ENCODE measurements around the gene STX10.

Gene STX10

DNA sequence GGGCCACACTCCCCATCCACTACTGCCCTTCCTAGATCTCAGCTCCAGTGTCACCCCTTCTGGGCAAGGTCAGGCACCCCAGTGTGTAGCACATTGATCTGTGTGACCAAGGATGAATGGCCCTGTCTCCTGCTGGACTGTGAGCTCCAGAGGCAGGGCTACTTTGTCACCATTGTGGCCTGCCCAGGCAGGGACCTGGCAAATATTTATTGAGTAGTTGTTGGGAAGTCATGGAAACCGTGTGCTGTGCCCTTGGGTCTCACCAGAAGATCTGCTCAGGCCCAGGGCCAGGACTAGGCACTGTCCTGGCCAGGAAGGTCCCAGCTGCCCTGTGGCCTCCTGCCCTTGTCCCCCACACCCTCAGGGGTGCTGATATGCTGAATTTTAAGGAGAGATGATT lies 21.6 kb downstream of the STX10 start:
- no peak for DNase-seq (ENCODE audit: low read depth)
- TF ChIP-seq, protein P1, sequence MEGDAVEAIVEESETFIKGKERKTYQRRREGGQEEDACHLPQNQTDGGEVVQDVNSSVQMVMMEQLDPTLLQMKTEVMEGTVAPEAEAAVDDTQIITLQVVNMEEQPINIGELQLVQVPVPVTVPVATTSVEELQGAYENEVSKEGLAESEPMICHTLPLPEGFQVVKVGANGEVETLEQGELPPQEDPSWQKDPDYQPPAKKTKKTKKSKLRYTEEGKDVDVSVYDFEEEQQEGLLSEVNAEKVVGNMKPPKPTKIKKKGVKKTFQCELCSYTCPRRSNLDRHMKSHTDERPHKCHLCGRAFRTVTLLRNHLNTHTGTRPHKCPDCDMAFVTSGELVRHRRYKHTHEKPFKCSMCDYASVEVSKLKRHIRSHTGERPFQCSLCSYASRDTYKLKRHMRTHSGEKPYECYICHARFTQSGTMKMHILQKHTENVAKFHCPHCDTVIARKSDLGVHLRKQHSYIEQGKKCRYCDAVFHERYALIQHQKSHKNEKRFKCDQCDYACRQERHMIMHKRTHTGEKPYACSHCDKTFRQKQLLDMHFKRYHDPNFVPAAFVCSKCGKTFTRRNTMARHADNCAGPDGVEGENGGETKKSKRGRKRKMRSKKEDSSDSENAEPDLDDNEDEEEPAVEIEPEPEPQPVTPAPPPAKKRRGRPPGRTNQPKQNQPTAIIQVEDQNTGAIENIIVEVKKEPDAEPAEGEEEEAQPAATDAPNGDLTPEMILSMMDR (IDR thresholded peaks at IDR 0.05; ENCODE audit: control insufficient read depth, insufficient read depth, low read depth, low read length, missing control alignments): no peak
- H3K4me3 ChIP-seq (ENCODE audit: control insufficient read depth, low read depth, low read length): no peak overlapping the region

DNA sequence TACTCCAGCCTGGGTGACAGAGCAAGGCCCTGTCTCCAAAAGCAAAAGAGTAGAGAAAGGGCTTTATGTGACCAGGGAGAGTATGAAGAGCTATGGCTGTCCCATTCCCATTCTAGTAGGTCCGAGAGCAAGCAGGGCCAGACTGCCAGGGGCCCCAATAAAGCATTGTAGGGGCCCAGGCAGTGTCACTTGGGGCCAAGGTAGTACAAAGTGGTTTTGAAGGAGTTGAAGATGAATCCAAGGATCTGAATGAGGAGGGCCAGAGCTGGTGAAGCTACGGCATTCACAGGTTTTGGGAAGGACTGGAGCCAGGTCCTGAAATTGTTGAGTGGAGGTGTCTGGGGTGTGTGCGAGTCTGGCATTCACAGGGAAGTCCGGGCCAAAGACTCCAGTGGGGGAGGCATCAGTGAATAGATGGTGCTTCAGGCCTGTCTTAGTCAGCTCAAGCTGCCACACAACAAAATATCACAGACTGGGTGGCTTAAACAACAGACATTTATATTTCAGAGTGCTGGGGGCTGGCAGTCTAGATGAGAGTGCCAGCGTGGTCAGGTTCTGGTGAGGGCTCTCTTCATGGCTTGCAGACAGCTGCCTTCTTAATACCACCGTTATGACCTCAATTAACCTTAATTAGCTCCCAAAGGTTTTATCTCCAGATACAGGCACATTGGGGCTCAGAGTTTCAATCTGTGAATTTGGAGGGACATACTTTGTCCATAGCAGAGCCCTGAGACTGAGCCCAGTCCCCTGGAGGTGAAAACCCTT lies 22.2 kb downstream of the STX10 start:
- no peak overlapping the region for H3K4me3 ChIP-seq (ENCODE audit: control insufficient read depth, low read depth, low read length)
- TF ChIP-seq, protein P1 (IDR thresholded peaks at IDR 0.05; ENCODE audit: control insufficient read depth, insufficient read depth, low read depth, low read length, missing control alignments): no peak
- DNase-seq (ENCODE audit: low read depth): no peak

DNA sequence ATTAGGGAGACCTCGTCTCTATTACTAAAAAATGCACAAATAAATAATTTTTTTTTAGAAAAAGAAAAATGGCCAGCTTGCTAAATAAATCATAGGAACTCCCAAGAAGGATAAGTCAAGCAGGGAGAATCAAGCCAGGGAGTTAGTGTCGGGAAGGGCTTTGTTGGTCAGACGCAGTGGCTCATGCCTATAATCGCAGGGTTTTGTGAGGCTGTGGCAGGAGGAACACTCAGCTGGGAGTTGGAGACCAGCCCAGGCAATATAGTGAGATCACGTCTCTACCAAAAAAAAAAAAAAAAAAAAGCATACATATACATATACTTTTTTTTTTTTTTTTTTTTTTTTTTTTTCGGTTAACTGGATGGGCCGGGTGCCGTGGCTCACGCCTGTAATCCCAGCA lies 23.1 kb downstream of the STX10 start:
- no peak for DNase-seq (ENCODE audit: low read depth)
- no peak overlapping the region for H3K4me3 ChIP-seq (ENCODE audit: control insufficient read depth, low read depth, low read length)
- TF ChIP-seq, protein P1 (IDR thresholded peaks at IDR 0.05; ENCODE audit: control insufficient read depth, insufficient read depth, low read depth, low read length, missing control alignments): no peak

DNA sequence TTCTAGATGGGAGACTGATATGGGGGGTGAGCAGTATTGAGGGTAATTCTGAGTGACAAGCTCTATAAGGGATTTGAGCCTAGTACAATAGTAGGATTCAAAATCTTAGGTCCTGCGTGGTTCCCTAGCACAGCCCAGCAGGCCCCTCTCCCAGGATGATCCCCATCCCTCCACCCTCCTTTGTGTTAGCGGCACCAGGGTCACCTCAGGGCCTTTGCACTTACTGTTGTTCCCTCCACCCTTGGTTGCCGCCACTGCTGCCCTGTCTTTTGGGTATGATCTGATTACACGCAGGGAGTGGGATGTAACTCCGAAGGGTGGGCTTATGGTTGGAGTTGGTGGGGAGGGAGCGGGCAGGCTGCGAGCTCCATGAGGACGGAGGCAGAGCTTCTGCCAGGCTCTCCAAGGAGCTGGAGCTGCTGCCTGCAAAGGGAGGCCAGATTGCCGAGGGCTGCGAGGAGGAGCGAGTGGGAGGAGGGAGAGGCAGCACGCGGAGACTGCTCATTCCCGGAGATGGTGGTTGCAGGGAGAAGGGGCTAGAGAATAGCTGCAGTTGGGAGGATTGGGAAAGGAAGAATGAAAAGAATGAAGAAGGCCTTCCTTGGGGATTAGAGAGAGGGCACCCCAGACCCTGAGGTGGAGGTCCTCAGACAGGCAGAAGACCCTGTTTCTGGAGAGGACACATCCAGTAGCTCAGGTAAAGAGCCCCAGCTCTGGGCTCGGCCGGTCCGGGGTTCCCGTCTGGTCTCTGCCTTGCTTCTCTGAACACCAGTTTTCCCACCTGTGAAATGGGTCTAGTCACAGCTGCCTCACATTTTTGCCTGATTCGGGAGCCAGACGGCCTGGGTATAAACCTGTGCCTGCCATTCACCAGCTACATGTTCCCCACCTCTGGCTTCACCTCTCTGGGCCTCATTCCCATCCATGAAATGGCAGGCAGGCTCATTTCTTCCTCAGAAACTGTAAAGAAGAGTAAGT lies 26.9 kb downstream of the STX10 start:
- H3K4me3 ChIP-seq (ENCODE audit: control insufficient read depth, low read depth, low read length): no peak overlapping the region
- TF ChIP-seq, protein P1 (IDR thresholded peaks at IDR 0.05; ENCODE audit: control insufficient read depth, insufficient read depth, low read depth, low read length, missing control alignments): no peak
- no peak for DNase-seq (ENCODE audit: low read depth)

DNA sequence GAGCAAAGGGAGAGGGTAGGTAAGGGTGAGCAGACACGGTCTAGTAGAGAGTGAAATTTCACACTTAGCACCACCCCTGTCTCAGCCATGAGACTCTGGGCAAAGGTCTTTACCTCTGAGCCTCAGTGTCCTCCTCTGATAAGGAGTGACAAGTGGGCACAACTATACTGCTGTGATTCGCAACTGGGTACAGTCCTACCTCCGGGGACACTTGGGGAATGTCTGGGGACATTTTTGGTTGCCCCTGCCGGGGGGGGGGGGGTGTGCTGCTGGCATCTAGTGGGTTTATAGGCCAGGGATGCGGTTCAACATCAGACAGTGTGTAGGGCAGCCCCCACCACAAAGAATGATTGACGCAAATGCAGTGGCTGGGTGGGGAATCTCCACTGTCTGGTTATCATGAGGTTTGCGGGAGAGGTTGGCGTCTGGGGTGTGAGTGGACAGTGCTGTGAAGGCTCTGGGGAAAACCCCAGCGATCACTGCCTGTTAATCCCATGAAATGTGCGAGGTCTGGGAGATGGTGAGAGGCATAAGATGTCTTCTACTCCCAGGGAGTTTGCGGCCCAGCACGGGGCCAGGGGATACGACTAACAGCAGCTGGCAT lies 27.8 kb downstream of the STX10 start:
- no peak overlapping the region for H3K4me3 ChIP-seq (ENCODE audit: control insufficient read depth, low read depth, low read length)
- DNase-seq (ENCODE audit: low read depth): no peak
- TF ChIP-seq, protein P1 (IDR thresholded peaks at IDR 0.05; ENCODE audit: control insufficient read depth, insufficient read depth, low read depth, low read length, missing control alignments): no peak

DNA sequence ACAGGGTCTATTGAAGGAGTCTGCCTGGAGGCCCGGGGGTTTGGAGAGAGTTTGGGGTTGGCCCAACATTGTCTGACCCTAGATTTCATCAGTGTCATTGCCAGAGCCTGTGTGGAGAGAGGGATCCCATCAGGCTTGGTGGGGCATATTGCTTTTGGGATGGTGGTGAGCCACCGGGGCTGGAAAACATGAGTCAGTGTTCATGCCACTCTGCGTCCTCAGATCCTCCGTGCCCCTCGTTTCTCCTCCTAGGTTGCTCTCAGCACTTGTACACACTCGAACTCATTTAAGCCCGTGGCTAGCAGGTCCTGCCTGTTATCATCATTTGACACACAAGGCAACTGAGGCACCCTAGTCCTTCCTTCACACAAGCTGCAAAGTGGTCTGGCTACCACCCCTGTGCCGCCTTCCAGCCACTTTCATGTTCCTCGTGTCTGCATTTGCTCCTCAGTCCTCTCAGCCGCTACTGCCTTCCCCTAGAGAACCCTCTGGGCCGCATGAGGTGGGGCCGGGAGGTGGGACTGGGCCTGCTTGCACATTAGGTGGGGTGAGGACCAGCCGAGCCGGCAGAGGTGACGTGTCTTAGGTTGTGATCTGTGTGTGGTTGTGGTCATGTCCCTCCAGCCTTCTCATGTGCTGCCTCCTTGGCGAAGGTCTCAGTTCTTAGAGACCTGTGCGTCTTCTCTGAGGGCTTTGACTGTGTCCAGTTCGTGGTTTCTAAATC lies 28.5 kb downstream of the STX10 start:
- no peak for DNase-seq (ENCODE audit: low read depth)
- TF ChIP-seq, protein P1 (IDR thresholded peaks at IDR 0.05; ENCODE audit: control insufficient read depth, insufficient read depth, low read depth, low read length, missing control alignments): no peak
- no peak overlapping the region; the same call in 1 of the 2 replicates for H3K4me3 ChIP-seq (ENCODE audit: control insufficient read depth, low read depth, low read length)

All from AG09309 (cell line).